OCI-LY3 (cell line): ENCODE results near the gene GRID2.
A peak's percentile ranks its signal among the peaks of the same experiment; 100 is the strongest.

ENCODE experiments used
- H2AFZ ChIP-seq: fragments of 200-600, 300-600 bp; shearing (Covaris generic); 2 replicates; pipeline ENCODE4 v1.6.0; 2014; ENCODE audit warnings: antibody characterized with exemption, low read depth, low read length
- H3K27ac ChIP-seq: fragments of 200-600, 300-600 bp; sonication (generic); 2 replicates; pipeline ENCODE4 v1.5.1; 2014; ENCODE audit warnings: mild to moderate bottlenecking, low read length, moderate library complexity, mixed read lengths
- H3K27me3 ChIP-seq: fragments of 200-600, 300-600 bp; sonication (generic); 2 replicates; pipeline ENCODE4 v1.6.1; 2014; ENCODE audit warnings: low read depth, low read length, mixed read lengths
- H3K36me3 ChIP-seq: fragments of 200-600, 300-600 bp; sonication (generic); replicated peaks from 2 replicates; pipeline ENCODE3; 2014; ENCODE audit warnings: low read depth, low read length, mixed read lengths
- H3K4me1 ChIP-seq: fragments of 300-600, 200-600 bp; sonication (generic); 2 replicates; pipeline ENCODE4 v1.6.1; 2014; ENCODE audit warnings: low read length, mixed read lengths
- H3K4me2 ChIP-seq: fragments of 200-600, 300-600 bp; sonication (generic); 2 replicates; pipeline ENCODE4 v1.6.1; 2014; ENCODE audit warnings: low read length, mixed read lengths
- H3K4me3 ChIP-seq: fragments of 300-600, 200-600 bp; sonication (generic); 2 replicates; pipeline ENCODE4 v1.5.1; 2014; ENCODE audit warnings: antibody characterized with exemption, mild to moderate bottlenecking, low read length, moderate library complexity
- H3K79me2 ChIP-seq: fragments of 300-600, 200-600 bp; shearing (Covaris generic); 2 replicates; pipeline ENCODE4 v1.6.1; 2014; ENCODE audit warnings: mild to moderate bottlenecking, low read length, mixed read lengths
- H3K9ac ChIP-seq: fragments of 300-600, 200-600 bp; shearing (Covaris generic); 2 replicates; pipeline ENCODE4 v1.6.0; 2014; ENCODE audit warnings: mild to moderate bottlenecking, low read length, moderate library complexity
- H3K9me3 ChIP-seq: fragments of 200-600, 300-600 bp; shearing (Covaris generic); 2 replicates; pipeline ENCODE4 v1.6.1; 2014; ENCODE audit warnings: low read length, mixed read lengths; ENCODE audit not compliant: insufficient read depth
- H4K20me1 ChIP-seq: fragments of 200-600, 300-600 bp; sonication (generic); 2 replicates; pipeline ENCODE4 v1.6.1; 2016; ENCODE audit warnings: low read length, mixed read lengths; ENCODE audit not compliant: insufficient read depth
- EZH2phosphoT487 ChIP-seq: fragments of 200-600 bp; shearing (Covaris generic); IDR thresholded peaks from 2 replicates; pipeline ENCODE4 v1.6.1; 2018; ENCODE audit warnings: antibody characterized with exemption, mixed run types, low read depth
- TF ChIP-seq, protein P1 (sequence below): fragments of 200-600, 300-600 bp; sonication (generic); IDR thresholded peaks from 2 replicates; pipeline ENCODE4 v1.5.1; 2014; ENCODE audit warnings: antibody characterized with exemption, low read length, low read depth

Gene GRID2

DNA sequence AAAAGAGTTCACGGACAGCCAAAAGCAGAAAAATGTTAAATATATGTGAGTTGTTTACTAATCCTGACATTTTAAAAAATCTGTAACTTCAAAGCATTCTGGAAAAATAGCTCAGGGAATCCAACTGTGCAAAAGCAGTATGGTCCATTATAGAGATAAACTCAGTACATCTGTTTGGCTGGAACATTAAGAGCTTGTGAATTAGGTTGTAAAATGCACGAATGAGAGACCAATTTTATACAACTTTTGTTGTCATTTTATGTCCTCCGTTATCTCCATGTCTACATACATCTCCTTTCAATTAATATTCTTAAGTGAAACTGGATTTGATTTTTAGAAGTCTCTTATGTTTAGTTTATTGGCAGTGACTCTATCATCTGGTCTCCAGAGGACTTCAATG, 1157.8 kb downstream of the GRID2 start:
- no peak overlapping the region for H3K9ac ChIP-seq
- no peak overlapping the region for H3K4me2 ChIP-seq
- no peaks in the 10 kb centered on the region for H3K9me3 ChIP-seq
- H3K36me3 ChIP-seq = no peaks in the 10 kb centered on the region
- H4K20me1 ChIP-seq = no peaks in the 10 kb centered on the region
- no peak overlapping the region for H3K4me3 ChIP-seq
- no peaks in the 10 kb centered on the region for H3K27me3 ChIP-seq
- no peak overlapping the region for H2AFZ ChIP-seq
- no peaks in the 10 kb centered on the region for H3K4me1 ChIP-seq
- TF ChIP-seq, protein P1, sequence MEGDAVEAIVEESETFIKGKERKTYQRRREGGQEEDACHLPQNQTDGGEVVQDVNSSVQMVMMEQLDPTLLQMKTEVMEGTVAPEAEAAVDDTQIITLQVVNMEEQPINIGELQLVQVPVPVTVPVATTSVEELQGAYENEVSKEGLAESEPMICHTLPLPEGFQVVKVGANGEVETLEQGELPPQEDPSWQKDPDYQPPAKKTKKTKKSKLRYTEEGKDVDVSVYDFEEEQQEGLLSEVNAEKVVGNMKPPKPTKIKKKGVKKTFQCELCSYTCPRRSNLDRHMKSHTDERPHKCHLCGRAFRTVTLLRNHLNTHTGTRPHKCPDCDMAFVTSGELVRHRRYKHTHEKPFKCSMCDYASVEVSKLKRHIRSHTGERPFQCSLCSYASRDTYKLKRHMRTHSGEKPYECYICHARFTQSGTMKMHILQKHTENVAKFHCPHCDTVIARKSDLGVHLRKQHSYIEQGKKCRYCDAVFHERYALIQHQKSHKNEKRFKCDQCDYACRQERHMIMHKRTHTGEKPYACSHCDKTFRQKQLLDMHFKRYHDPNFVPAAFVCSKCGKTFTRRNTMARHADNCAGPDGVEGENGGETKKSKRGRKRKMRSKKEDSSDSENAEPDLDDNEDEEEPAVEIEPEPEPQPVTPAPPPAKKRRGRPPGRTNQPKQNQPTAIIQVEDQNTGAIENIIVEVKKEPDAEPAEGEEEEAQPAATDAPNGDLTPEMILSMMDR = no peak
- no peak for TF ChIP-seq EZH2phosphoT487
- H3K79me2 ChIP-seq = no peaks in the 10 kb centered on the region
- no peak overlapping the region for H3K27ac ChIP-seq

DNA sequence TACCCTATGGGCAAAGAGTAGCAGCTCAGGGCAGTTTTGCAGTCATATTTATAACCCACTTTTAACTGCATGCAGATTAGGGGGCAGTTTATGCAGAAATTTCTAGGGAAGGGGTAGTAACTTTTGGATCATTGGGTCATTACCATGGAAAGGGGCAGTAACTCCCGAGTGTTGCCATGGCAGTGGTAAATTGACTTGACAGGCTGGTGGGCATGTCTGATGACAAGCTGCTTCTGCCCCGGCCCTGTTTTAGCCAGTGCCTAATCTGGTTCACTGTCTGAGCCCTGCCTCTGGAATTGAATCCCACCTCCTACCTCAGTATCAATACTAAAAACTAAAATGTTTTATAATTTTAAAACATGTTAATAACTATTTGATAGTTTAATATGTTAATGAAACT, 1162.7 kb downstream of the GRID2 start:
- Histone ChIP-seq H3K36me3 (no peaks in the 10 kb centered on the region), H3K79me2 (no peaks in the 10 kb centered on the region), H3K9me3 (no peaks in the 10 kb centered on the region), H3K4me2 (no peak overlapping the region), H4K20me1 (no peaks in the 10 kb centered on the region), H3K27ac (no peak overlapping the region), H3K4me1 (no peaks in the 10 kb centered on the region), H2AFZ (peak overlapping the region; percentile 13; the same call in 1 of the 2 replicates), H3K9ac (no peak overlapping the region), H3K4me3 (no peak overlapping the region), H3K27me3 (no peaks in the 10 kb centered on the region)
- no peak for TF ChIP-seq EZH2phosphoT487
- TF ChIP-seq, protein P1 = no peak

DNA sequence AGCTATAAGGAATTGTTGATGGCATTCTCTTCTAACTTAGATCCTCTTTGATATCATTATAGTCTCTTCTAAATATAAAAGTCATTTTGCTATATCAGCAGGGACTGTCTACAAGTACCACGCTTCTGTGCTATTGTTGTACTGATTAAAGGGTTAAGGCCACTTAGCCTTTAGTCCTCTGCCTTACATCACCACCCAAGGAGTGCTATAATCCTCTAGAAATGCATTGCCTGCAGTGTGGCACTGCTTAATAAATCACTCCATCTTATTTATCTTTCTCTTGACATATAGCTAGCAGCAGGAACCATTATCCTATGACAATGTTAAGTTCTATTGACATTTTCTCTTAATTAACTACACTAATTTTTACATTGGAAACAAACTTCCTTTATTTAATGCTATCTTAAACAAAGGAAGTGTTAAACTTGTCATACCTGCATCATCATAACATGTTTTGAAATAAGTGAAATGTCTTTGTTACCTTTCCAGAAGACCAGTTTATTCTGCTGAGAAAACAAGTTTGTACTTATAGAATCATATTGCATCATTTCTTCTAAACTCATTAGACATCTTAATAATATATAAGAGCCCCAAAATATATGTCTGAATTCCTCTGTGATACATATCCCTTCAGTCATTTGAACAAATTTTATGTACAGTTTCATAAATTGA, 1163.9 kb downstream of the GRID2 start:
- Histone ChIP-seq H3K4me1 (no peaks in the 10 kb centered on the region), H3K9ac (no peak overlapping the region), H3K4me2 (no peak overlapping the region), H3K36me3 (no peaks in the 10 kb centered on the region), H4K20me1 (no peaks in the 10 kb centered on the region), H3K4me3 (no peak overlapping the region), H3K27me3 (no peaks in the 10 kb centered on the region), H2AFZ (no peak overlapping the region), H3K27ac (no peak overlapping the region), H3K79me2 (no peaks in the 10 kb centered on the region), H3K9me3 (no peaks in the 10 kb centered on the region)
- TF ChIP-seq, protein P1 = no peak
- no peak for TF ChIP-seq EZH2phosphoT487

DNA sequence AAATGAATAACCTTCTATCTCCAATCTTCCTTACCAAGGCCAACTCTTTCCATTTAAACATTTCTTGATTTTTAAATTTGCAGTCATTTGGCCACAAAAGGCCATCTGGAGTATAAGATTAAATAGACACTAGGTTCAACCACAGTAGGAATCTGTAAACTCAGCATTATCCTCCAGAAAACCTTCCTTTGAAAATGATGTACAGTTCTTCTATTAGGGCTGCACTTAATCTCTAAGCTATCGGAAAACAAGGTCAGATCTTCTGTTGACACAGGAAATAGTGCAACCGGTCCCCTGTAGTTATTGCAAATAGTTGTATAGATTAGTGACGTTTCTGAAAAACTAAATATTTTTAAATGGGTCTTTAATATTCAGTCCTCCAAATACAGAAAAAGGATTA, 1165.8 kb downstream of the GRID2 start:
- H3K9me3 ChIP-seq = no peaks in the 10 kb centered on the region
- no peaks in the 10 kb centered on the region for H4K20me1 ChIP-seq
- no peak for TF ChIP-seq EZH2phosphoT487
- TF ChIP-seq, protein P1 = no peak
- H3K9ac ChIP-seq = no peak overlapping the region
- H3K27ac ChIP-seq = no peak overlapping the region
- H3K36me3 ChIP-seq = no peaks in the 10 kb centered on the region
- H3K4me2 ChIP-seq = no peak overlapping the region
- H2AFZ ChIP-seq = no peak overlapping the region
- H3K4me1 ChIP-seq = no peaks in the 10 kb centered on the region
- H3K27me3 ChIP-seq = no peaks in the 10 kb centered on the region
- H3K79me2 ChIP-seq = no peaks in the 10 kb centered on the region
- no peak overlapping the region for H3K4me3 ChIP-seq
